HEK293 (cell line): ENCODE results near the gene KCNQ1.

Experiments
- CTCF ChIA-PET: fragments of 350-600 bp; formaldehyde crosslinking; extraction: SDS; loops from one replicate; lab custom pipeline; 2021; ENCODE audit warnings: antibody characterized with exemption; lab: Yijun Ruan, JAX
- POLR2A ChIA-PET: fragments of 300-600 bp; formaldehyde crosslinking; extraction: SDS; loops from one replicate; lab custom pipeline; 2020; ENCODE audit warnings: antibody characterized with exemption, inconsistent platforms; lab: Yijun Ruan, JAX
- H3K27ac ChIP-seq: fragments of 200-500 bp; sonication (Bioruptor generic); 2 replicates; pipeline ENCODE4 v1.5.1; 2014; ENCODE audit warnings: low read depth, low read length, control low read depth, inconsistent platforms; ENCODE audit errors: extremely low read depth
- H3K36me3 ChIP-seq, 2 experiments: fragments of 200-500 bp in 1 of 2; sonication (Bioruptor generic) in 1 of 2; 1 replicate in 1 of 2; 2 replicates in 1 of 2; pipeline ENCODE4 v1.5.1; 2014 to 2017; ENCODE audit warnings: inconsistent platforms in 2 of 2, low read length in 2 of 2; ENCODE audit not compliant: control insufficient read depth in 2 of 2, insufficient read depth in 1 of 2
- H3K4me1 ChIP-seq: fragments of 200-500 bp; sonication (Bioruptor generic); 2 replicates; pipeline ENCODE4 v1.5.1; 2014; ENCODE audit warnings: mild to moderate bottlenecking, low read length, inconsistent platforms; ENCODE audit not compliant: control insufficient read depth, insufficient read depth
- H3K4me3 ChIP-seq: 2 replicates; pipeline ENCODE4 v1.5.1; 2011; ENCODE audit warnings: low read depth, mild to moderate bottlenecking, control low read depth, low read length, moderate library complexity
- H3K9me3 ChIP-seq: fragments of 200-500 bp; sonication (Bioruptor generic); 2 replicates; pipeline ENCODE4 v1.5.1; 2014; ENCODE audit warnings: low read depth, low read length, inconsistent platforms; ENCODE audit not compliant: control insufficient read depth, insufficient read depth
- BCL11A ChIP-seq: fragments of 450-650 bp; formaldehyde crosslinking; IDR thresholded peaks from 2 replicates; pipeline ENCODE4 v1.5.1; 2016; ENCODE audit warnings: low read depth, missing biosample characterization, missing genetic modification characterization
- FEZF1 ChIP-seq: fragments of 450-650 bp; formaldehyde crosslinking; IDR thresholded peaks from 2 replicates; pipeline ENCODE4 v1.5.1; 2016; ENCODE audit warnings: missing biosample characterization, missing genetic modification characterization
- SETDB1 ChIP-seq: IDR thresholded peaks from one replicate; pipeline ENCODE4 v1.6.1; 2017; ENCODE audit warnings: mild to moderate bottlenecking, low read length, moderate library complexity, mixed read lengths; ENCODE audit not compliant: insufficient read length
- ZFP41 ChIP-seq: fragments of 450-650 bp; formaldehyde crosslinking; IDR thresholded peaks from 2 replicates; pipeline ENCODE4 v1.5.1; 2016; ENCODE audit warnings: missing biosample characterization, missing genetic modification characterization, borderline replicate concordance
- ZNF169 ChIP-seq: fragments of 450-650 bp; formaldehyde crosslinking; IDR thresholded peaks from 2 replicates; pipeline ENCODE4 v1.5.1; 2016; ENCODE audit warnings: missing biosample characterization, missing genetic modification characterization
- ZNF2 ChIP-seq: fragments of 450-650 bp; formaldehyde crosslinking; IDR thresholded peaks from 2 replicates; pipeline ENCODE4 v1.5.1; 2016; ENCODE audit warnings: missing biosample characterization, missing genetic modification characterization
- ZNF514 ChIP-seq: fragments of 450-650 bp; formaldehyde crosslinking; IDR thresholded peaks from 2 replicates; pipeline ENCODE4 v1.5.1; 2016; ENCODE audit warnings: missing biosample characterization, missing genetic modification characterization
- ZNF571 ChIP-seq: fragments of 450-650 bp; formaldehyde crosslinking; IDR thresholded peaks from 2 replicates; pipeline ENCODE4 v1.5.0; 2017; ENCODE audit warnings: missing biosample characterization, missing genetic modification characterization
- ZNF664 ChIP-seq: fragments of 450-650 bp; formaldehyde crosslinking; IDR thresholded peaks from 2 replicates; pipeline ENCODE4 v1.5.1; 2016; ENCODE audit warnings: missing biosample characterization, missing genetic modification characterization
- TF ChIP-seq, protein P1 (sequence below): fragments of 450-650 bp; formaldehyde crosslinking; IDR thresholded peaks from 2 replicates; pipeline ENCODE4 v1.5.1; 2016; ENCODE audit warnings: missing biosample characterization, missing genetic modification characterization, low read depth
- TF ChIP-seq, protein P2 (sequence below): fragments of 450-650 bp; formaldehyde crosslinking; IDR thresholded peaks from 2 replicates; pipeline ENCODE4 v1.5.1; 2016; ENCODE audit warnings: missing biosample characterization, missing genetic modification characterization
- TF ChIP-seq, protein P3 (sequence below): IDR thresholded peaks from 2 replicates; pipeline ENCODE4 v1.6.1; 2011; ENCODE audit warnings: mild to moderate bottlenecking, low read depth, low read length, borderline replicate concordance
- TF ChIP-seq, protein P4 (sequence below): fragments of 450-650 bp; IDR thresholded peaks from 2 replicates; pipeline ENCODE4 v1.5.1; 2018; ENCODE audit warnings: missing biosample characterization, missing genetic modification characterization

Gene KCNQ1

DNA sequence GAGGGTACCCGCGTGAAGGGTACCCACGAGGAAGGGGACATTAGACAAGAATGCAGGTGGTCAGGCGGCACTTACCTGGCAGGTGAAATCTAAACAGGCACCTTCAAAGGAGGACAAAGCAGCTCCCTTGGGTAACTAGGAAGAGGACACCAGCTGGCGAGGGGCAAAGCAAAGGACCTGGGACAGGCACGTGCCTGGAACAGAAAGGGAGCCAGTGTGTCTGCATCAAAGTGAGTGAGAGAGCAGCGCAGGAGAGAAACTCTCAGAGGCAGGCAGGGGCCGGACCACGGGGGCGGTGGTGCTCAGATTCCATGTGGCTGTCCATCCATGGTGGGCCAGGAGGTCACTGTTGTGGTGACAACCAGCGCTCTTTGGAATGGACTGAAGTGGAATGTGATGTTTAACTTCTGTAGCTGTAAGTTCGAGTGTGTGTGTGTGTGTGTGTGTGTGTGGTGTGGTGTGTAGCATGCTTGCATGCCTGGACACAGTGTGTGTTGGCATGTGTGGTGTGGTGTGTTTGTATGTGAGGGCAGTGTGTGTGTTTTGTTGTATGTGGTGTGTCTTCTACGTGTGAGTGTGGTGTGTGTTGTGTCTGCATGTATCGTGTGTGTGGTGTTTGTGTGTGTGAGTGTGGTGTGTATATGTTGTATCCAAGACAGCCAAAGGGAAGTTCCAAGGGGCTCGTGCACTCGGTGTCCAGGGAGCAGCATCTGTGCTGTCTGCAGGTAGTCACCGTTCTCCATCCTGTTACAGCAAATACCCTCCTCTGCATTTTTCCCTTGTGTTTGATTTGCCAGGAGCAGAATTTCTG is 354.3 kb downstream of the KCNQ1 start:
- Histone ChIP-seq H3K27ac (no peak overlapping the region), H3K4me3 (no peak overlapping the region), H3K36me3 (no peaks in the 10 kb centered on the region), H3K9me3 (no peaks in the 10 kb centered on the region), H3K4me1 (no peaks in the 10 kb centered on the region)
- ChIA-PET POLR2A (no interaction called here), CTCF (interaction anchor here (0.5 to 0.7 kb wide), 2 partner anchors 14 to 107 kb away, joined by 3 read pairs; no protein-coding TSS in a partner anchor)
- TF ChIP-seq SETDB1 = peak; percentile 73
- no peak for TF ChIP-seq BCL11A (tag by site-specific recombination)
- TF ChIP-seq, protein P1, sequence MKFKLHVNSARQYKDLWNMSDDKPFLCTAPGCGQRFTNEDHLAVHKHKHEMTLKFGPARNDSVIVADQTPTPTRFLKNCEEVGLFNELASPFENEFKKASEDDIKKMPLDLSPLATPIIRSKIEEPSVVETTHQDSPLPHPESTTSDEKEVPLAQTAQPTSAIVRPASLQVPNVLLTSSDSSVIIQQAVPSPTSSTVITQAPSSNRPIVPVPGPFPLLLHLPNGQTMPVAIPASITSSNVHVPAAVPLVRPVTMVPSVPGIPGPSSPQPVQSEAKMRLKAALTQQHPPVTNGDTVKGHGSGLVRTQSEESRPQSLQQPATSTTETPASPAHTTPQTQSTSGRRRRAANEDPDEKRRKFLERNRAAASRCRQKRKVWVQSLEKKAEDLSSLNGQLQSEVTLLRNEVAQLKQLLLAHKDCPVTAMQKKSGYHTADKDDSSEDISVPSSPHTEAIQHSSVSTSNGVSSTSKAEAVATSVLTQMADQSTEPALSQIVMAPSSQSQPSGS = no peak

DNA sequence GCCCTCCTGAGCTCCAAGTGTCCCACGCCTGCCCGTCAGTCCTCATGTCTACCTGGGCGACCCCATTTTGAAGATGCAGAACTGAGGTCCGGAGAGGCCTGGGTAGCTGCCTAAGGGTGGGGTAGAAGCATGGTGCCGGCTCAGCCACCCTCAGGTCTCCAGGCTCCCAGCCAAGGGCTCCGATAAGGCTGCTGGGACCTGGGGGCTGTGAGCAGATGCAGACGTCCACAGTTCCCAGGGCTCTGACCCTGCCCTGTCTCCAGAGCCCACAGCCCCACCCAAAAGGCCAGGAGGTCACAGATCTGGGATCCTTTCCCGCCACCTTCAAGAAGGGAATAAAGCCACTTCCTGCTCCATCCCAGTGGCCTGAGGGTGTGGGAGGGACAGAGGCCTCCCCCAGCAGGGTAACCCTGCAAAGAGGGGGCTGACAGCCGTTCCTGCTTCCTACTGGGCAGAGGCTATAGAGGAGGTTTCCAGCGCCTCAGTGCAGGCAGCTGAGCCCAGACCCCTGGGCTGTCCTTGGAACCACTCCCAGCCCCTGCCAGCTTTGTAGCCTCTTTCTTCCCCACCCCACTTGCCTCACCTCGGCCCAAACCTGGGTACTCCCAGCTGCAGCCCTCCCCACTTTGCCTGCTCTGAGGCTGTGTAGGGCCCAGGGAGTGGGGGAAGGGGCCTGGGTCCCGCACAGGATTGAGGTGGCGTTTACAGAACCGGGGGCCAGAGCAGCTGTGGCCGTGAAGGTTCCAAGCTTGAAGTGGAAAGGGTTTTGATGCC is 355.3 kb downstream of the KCNQ1 start:
- Histone ChIP-seq H3K4me1 (no peaks in the 10 kb centered on the region), H3K27ac (no peak overlapping the region), H3K4me3 (no peak overlapping the region), H3K36me3 (no peaks in the 10 kb centered on the region), H3K9me3 (no peaks in the 10 kb centered on the region)
- no peak for TF ChIP-seq FEZF1 (tag by site-specific recombination)
- TF ChIP-seq, protein P2, sequence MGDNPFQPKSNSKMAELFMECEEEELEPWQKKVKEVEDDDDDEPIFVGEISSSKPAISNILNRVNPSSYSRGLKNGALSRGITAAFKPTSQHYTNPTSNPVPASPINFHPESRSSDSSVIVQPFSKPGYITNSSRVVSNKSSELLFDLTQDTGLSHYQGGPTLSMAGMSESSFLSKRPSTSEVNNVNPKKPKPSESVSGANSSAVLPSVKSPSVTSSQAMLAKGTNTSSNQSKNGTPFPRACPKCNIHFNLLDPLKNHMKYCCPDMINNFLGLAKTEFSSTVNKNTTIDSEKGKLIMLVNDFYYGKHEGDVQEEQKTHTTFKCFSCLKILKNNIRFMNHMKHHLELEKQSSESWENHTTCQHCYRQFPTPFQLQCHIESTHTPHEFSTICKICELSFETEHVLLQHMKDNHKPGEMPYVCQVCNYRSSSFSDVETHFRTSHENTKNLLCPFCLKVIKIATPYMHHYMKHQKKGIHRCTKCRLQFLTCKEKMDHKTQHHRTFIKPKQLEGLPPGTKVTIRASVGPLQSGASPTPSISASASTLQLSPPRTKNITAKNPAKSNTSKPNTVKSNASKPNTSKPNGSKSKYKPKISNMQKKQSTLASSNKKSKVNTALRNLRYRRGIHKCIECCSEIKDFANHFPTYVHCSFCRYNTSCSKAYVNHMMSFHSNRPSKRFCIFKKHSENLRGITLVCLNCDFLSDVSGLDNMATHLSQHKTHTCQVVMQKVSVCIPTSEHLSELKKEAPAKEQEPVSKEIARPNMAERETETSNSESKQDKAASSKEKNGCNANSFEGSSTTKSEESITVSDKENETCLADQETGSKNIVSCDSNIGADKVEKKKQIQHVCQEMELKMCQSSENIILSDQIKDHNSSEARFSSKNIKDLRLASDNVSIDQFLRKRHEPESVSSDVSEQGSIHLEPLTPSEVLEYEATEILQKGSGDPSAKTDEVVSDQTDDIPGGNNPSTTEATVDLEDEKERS (tag by site-specific recombination) = no peak
- TF ChIP-seq ZNF664 (tag by site-specific recombination) = no peak
- TF ChIP-seq, protein P3, sequence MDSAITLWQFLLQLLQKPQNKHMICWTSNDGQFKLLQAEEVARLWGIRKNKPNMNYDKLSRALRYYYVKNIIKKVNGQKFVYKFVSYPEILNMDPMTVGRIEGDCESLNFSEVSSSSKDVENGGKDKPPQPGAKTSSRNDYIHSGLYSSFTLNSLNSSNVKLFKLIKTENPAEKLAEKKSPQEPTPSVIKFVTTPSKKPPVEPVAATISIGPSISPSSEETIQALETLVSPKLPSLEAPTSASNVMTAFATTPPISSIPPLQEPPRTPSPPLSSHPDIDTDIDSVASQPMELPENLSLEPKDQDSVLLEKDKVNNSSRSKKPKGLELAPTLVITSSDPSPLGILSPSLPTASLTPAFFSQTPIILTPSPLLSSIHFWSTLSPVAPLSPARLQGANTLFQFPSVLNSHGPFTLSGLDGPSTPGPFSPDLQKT = no peak
- no peak for TF ChIP-seq ZNF571 (tag by site-specific recombination)
- TF ChIP-seq, protein P4, sequence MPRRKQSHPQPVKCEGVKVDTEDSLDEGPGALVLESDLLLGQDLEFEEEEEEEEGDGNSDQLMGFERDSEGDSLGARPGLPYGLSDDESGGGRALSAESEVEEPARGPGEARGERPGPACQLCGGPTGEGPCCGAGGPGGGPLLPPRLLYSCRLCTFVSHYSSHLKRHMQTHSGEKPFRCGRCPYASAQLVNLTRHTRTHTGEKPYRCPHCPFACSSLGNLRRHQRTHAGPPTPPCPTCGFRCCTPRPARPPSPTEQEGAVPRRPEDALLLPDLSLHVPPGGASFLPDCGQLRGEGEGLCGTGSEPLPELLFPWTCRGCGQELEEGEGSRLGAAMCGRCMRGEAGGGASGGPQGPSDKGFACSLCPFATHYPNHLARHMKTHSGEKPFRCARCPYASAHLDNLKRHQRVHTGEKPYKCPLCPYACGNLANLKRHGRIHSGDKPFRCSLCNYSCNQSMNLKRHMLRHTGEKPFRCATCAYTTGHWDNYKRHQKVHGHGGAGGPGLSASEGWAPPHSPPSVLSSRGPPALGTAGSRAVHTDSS (tag by site-specific recombination) = no peak
- no peak for TF ChIP-seq ZNF2 (tag by site-specific recombination)
- TF ChIP-seq ZNF169 (tag by site-specific recombination) = no peak
- no peak for TF ChIP-seq ZFP41
- TF ChIP-seq ZNF514 (tag by site-specific recombination) = no peak
- ChIA-PET POLR2A (no interaction called here), CTCF (interaction anchor here (0.5 to 0.7 kb wide), 2 partner anchors 14 to 15 kb away, joined by 3 read pairs; no protein-coding TSS in a partner anchor)
